ENCODE results near the gene KRTAP5-9. TPM values are rescaled to one million over a fixed set of nuclear protein-coding genes. Genes with fewer than 3 reads are reported as not detected.
"Not testable (repeated sequence)": the region's sequence is repeated elsewhere in the genome, so short reads cannot be mapped to it uniquely, and the experiment has no call there.

The KRTAP5-9 gene
- total RNA-seq, 1 experiment from 2014 or later: not detected

GRCh38 chr11:71581826-71582225 lies 33.6 kb downstream of the KRTAP5-9 start:
- H3F3A ChIP-seq (ENCODE audit: low read length, unreplicated experiment): no peaks in the 10 kb centered on the region
- no peaks in the 10 kb centered on the region for H3K9me2 ChIP-seq (replicated peaks; ENCODE audit: low read length)
- no peak overlapping the region for H3K4me3 ChIP-seq (ENCODE audit: low read length)
- intact Hi-C loops (cut with micrococcal nuclease): no loop called here
- H3K79me2 ChIP-seq (ENCODE audit: low read length): no peaks in the 10 kb centered on the region
- no peak overlapping the region for H3K27ac ChIP-seq (ENCODE audit: low read length)
- CTCF ChIA-PET: no interaction called here
- POLR2A ChIA-PET (ENCODE audit: unreplicated experiment): no interaction called here
- ATAC-seq (no peak), DNase-seq (peak; percentile 57)
- H3K36me3 ChIP-seq (ENCODE audit: low read depth, low read length): no peaks in the 10 kb centered on the region
- H3K27me3 ChIP-seq (ENCODE audit: low read length): peaks cover 17% of the 10 kb centered on the region; the same call in 1 of the 2 replicates
- H3K9me3 ChIP-seq (ENCODE audit: low read length): no peaks in the 10 kb centered on the region
- BruUV-seq (replicated peaks): no TSS peak
- H3K9ac ChIP-seq (ENCODE audit: low read length): no peak overlapping the region
- no peak overlapping the region for H2AFZ ChIP-seq (ENCODE audit: low read length)
- peaks cover 14% of the 10 kb centered on the region for H3K4me1 ChIP-seq (ENCODE audit: insufficient read depth, low read length)
- H4K20me1 ChIP-seq (ENCODE audit: low read length): no peaks in the 10 kb centered on the region
- TF ChIP-seq CTCF (conservative IDR thresholded peaks at IDR 0.05; ENCODE audit: low read depth, low read length) (no peak), EZH2phosphoT487 (IDR thresholded peaks at IDR 0.05; ENCODE audit: borderline replicate concordance, low read length) (no peak), EZH2 (IDR thresholded peaks at IDR 0.05; ENCODE audit: low read length, unreplicated experiment) (no peak)
- no peak overlapping the region for H3K4me2 ChIP-seq (ENCODE audit: low read length)

- Histone ChIP-seq H3K9ac (ENCODE audit: low read length) (no peak within 1 kb of the TSS), H3K36me3 (ENCODE audit: low read depth, low read length) (no peaks in the 10 kb centered on the region), H4K20me1 (ENCODE audit: low read length) (no peaks in the 10 kb centered on the region), H3K27me3 (ENCODE audit: low read length) (peaks cover 17% of the 10 kb centered on the region; the same call in 1 of the 2 replicates), H3K4me2 (ENCODE audit: low read length) (no peak within 1 kb of the TSS), H2AFZ (ENCODE audit: low read length) (no peak within 1 kb of the TSS), H3K27ac (ENCODE audit: low read length) (no peak within 1 kb of the TSS), H3F3A (ENCODE audit: low read length, unreplicated experiment) (no peaks in the 10 kb centered on the region), H3K79me2 (ENCODE audit: low read length) (no peaks in the 10 kb centered on the region), H3K9me2 (replicated peaks; ENCODE audit: low read length) (no peaks in the 10 kb centered on the region), H3K4me3 (ENCODE audit: low read length) (no peak within 1 kb of the TSS), H3K9me3 (ENCODE audit: low read length) (no peaks in the 10 kb centered on the region), H3K4me1 (ENCODE audit: insufficient read depth, low read length) (peaks cover 14% of the 10 kb centered on the region)
- ChIA-PET CTCF (no interaction called here), POLR2A (ENCODE audit: unreplicated experiment) (no interaction called here)
- intact Hi-C loops (cut with micrococcal nuclease): no loop called here
- BruUV-seq (replicated peaks): no TSS peak
- DNase-seq (no peak), ATAC-seq (no peak)
- TF ChIP-seq EZH2 (IDR thresholded peaks at IDR 0.05; ENCODE audit: low read length, unreplicated experiment): no peak
- TF ChIP-seq CTCF (conservative IDR thresholded peaks at IDR 0.05; ENCODE audit: low read depth, low read length): no peak
- no peak for TF ChIP-seq EZH2phosphoT487 (IDR thresholded peaks at IDR 0.05; ENCODE audit: borderline replicate concordance, low read length)
Observed at GRCh38 chr11:71582309-71582895, 34.2 kb downstream of the KRTAP5-9 start, which contains the start of gene KRTAP5-11. Gene KRTAP5-11, minus strand, starts transcription at chr11:71582875. Its CDS starts 38 bp downstream, at chr11:71582837.

GRCh38 chr11:71582969-71583368 lies 34.7 kb downstream of the KRTAP5-9 start:
- H3K4me2 ChIP-seq (ENCODE audit: low read length); ATAC-seq; CTCF ChIA-PET; POLR2A ChIA-PET (ENCODE audit: unreplicated experiment); intact Hi-C loops (cut with micrococcal nuclease); BruUV-seq (replicated peaks); H3K4me3 ChIP-seq (ENCODE audit: low read length); H3F3A ChIP-seq (ENCODE audit: low read length, unreplicated experiment); H3K9me2 ChIP-seq (replicated peaks; ENCODE audit: low read length); H3K36me3 ChIP-seq (ENCODE audit: low read depth, low read length); H3K79me2 ChIP-seq (ENCODE audit: low read length); H3K27ac ChIP-seq (ENCODE audit: low read length); H3K9ac ChIP-seq (ENCODE audit: low read length); DNase-seq; H3K9me3 ChIP-seq (ENCODE audit: low read length); H2AFZ ChIP-seq (ENCODE audit: low read length); H4K20me1 ChIP-seq (ENCODE audit: low read length): not testable (repeated sequence)
- H3K4me1 ChIP-seq (ENCODE audit: insufficient read depth, low read length): peaks cover 14% of the 10 kb centered on the region
- H3K27me3 ChIP-seq (ENCODE audit: low read length): peaks cover 14% of the 10 kb centered on the region; the same call in 1 of the 2 replicates

GRCh38 chr11:71585673-71586072 lies 37.5 kb downstream of the KRTAP5-9 start:
- BruUV-seq (replicated peaks); H3K36me3 ChIP-seq (ENCODE audit: low read depth, low read length); H3K27ac ChIP-seq (ENCODE audit: low read length); ATAC-seq; H3K4me2 ChIP-seq (ENCODE audit: low read length); H4K20me1 ChIP-seq (ENCODE audit: low read length); H3K79me2 ChIP-seq (ENCODE audit: low read length); intact Hi-C loops (cut with micrococcal nuclease); H2AFZ ChIP-seq (ENCODE audit: low read length); H3K9me2 ChIP-seq (replicated peaks; ENCODE audit: low read length); H3K9me3 ChIP-seq (ENCODE audit: low read length); H3K4me3 ChIP-seq (ENCODE audit: low read length); H3K9ac ChIP-seq (ENCODE audit: low read length); H3F3A ChIP-seq (ENCODE audit: low read length, unreplicated experiment); DNase-seq; POLR2A ChIA-PET (ENCODE audit: unreplicated experiment); CTCF ChIA-PET: not testable (repeated sequence)
- Histone ChIP-seq H3K4me1 (ENCODE audit: insufficient read depth, low read length) (peaks cover 14% of the 10 kb centered on the region), H3K27me3 (ENCODE audit: low read length) (peaks cover 14% of the 10 kb centered on the region; the same call in 1 of the 2 replicates)

- H3K4me2 ChIP-seq (ENCODE audit: low read length); H4K20me1 ChIP-seq (ENCODE audit: low read length); H3K79me2 ChIP-seq (ENCODE audit: low read length); CTCF ChIA-PET; H3K9me3 ChIP-seq (ENCODE audit: low read length); H2AFZ ChIP-seq (ENCODE audit: low read length); H3K9me2 ChIP-seq (replicated peaks; ENCODE audit: low read length); BruUV-seq (replicated peaks); intact Hi-C loops (cut with micrococcal nuclease); H3K9ac ChIP-seq (ENCODE audit: low read length); H3K36me3 ChIP-seq (ENCODE audit: low read depth, low read length); H3F3A ChIP-seq (ENCODE audit: low read length, unreplicated experiment); ATAC-seq; POLR2A ChIA-PET (ENCODE audit: unreplicated experiment); H3K4me3 ChIP-seq (ENCODE audit: low read length); H3K4me1 ChIP-seq (ENCODE audit: insufficient read depth, low read length); H3K27ac ChIP-seq (ENCODE audit: low read length): not testable (repeated sequence)
- DNase-seq: peak; percentile 31
- peaks cover 14% of the 10 kb centered on the region; the same call in 1 of the 2 replicates for H3K27me3 ChIP-seq (ENCODE audit: low read length)
Observed at GRCh38 chr11:71588314-71588713, 40.1 kb downstream of the KRTAP5-9 start.
